Measurements from ENCODE around the gene LAMB2. TPM values are rescaled to one million over a fixed set of nuclear protein-coding genes. Genes with fewer than 3 reads are reported as not detected.

Gene LAMB2
- total and polyA plus RNA-seq, 2 experiments from 2014 or later = 71.3 to 154 TPM

- TF ChIP-seq ZNF462 (CRISPR knock-in tag; IDR thresholded peaks at IDR 0.05) = no peak
Observed at GRCh38 chr3:49124203-49124602, 8.6 kb downstream of the LAMB2 start (continued).

- no peak overlapping the region for H3K4me3 Mint-ChIP-seq
- no peaks in the 10 kb centered on the region for H4K20me1 ChIP-seq (replicated peaks; ENCODE audit: insufficient read depth)
- TF ChIP-seq NANOG (IDR thresholded peaks at IDR 0.05; ENCODE audit: borderline replicate concordance) (no peak), CTCF (conservative IDR thresholded peaks at IDR 0.05; ENCODE audit: low read depth in 2 of 2) (no peak), CREB1 (CRISPR knock-in tag; IDR thresholded peaks at IDR 0.05; ENCODE audit: low read depth) (no peak), POLR2AphosphoS5 (IDR thresholded peaks at IDR 0.05; ENCODE audit: low read depth) (no peak), STAT1 (IDR thresholded peaks at IDR 0.05; ENCODE audit: unreplicated experiment) (no peak), ETS1 (IDR thresholded peaks at IDR 0.05) (no peak), ZNF462 (CRISPR knock-in tag; IDR thresholded peaks at IDR 0.05) (no peak)
Observed at GRCh38 chr3:49123687-49124086, 9.2 kb downstream of the LAMB2 start.

More at GRCh38 chr3:49123687-49124086, 9.2 kb downstream of the LAMB2 start:
- Histone ChIP-seq H3K36me3 (ENCODE audit: insufficient read depth) (no peaks in the 10 kb centered on the region; the same call in 1 of the 2 replicates), H3F3A (replicated peaks; ENCODE audit: low read depth) (peaks cover 21% of the 10 kb centered on the region), H3K79me2 (replicated peaks; ENCODE audit: insufficient read depth) (peaks cover 10% of the 10 kb centered on the region), H3K27ac (ENCODE audit: low read depth) (no peak overlapping the region), H2AFZ (no peak overlapping the region), H3K4me3 (no peak overlapping the region), H3K4me1 (ENCODE audit: insufficient read depth) (peaks cover 4% of the 10 kb centered on the region; the same call in 1 of the 2 replicates), H3K4me2 (no peak overlapping the region), H3K27me3 (ENCODE audit: insufficient read depth) (no peaks in the 10 kb centered on the region), H3K9me2 (ENCODE audit: insufficient read depth) (no peaks in the 10 kb centered on the region)
- DNase-seq (ENCODE audit: low spot score) (no peak), ATAC-seq (no peak)
- Mint-ChIP-seq H3K4me1 (peaks cover 4% of the 10 kb centered on the region; the same call in 2 of the 3 replicates), H3K9me3 (no peaks in the 10 kb centered on the region; the same call in 2 of the 3 replicates), H3K27ac (no peak overlapping the region), H3K36me3 (ENCODE audit: low read depth) (peaks cover 12% of the 10 kb centered on the region), H3K27me3 (ENCODE audit: insufficient read depth, low read depth, poor library complexity) (peaks cover 5% of the 10 kb centered on the region)
